HUES48 (cell line): ENCODE data around the gene TUBA8.
"Not testable (repeated sequence)": the region's sequence is repeated elsewhere in the genome, so short reads cannot be mapped to it uniquely, and the experiment has no call there.

Experiments used
- H3K27ac ChIP-seq: one replicate; pipeline ENCODE4 v1.7.0; 2013; ENCODE audit warnings: low read depth, low read length, inconsistent platforms
- H3K27me3 ChIP-seq: 2 replicates; pipeline ENCODE4 v1.6.1; 2013; ENCODE audit warnings: mild to moderate bottlenecking, low read length; ENCODE audit not compliant: control insufficient read depth, insufficient read depth
- H3K36me3 ChIP-seq: 2 replicates; pipeline ENCODE4 v1.6.1; 2013; ENCODE audit warnings: low read length; ENCODE audit not compliant: control insufficient read depth, insufficient read depth
- H3K4me1 ChIP-seq: 2 replicates; pipeline ENCODE4 v1.6.1; 2013; ENCODE audit warnings: mild to moderate bottlenecking, low read length; ENCODE audit not compliant: control insufficient read depth, insufficient read depth
- H3K4me3 ChIP-seq: 2 replicates; pipeline ENCODE4 v1.5.1; 2013; ENCODE audit warnings: mild to moderate bottlenecking, low read depth, low read length
- H3K9ac ChIP-seq: 2 replicates; pipeline ENCODE4 v1.6.1; 2013; ENCODE audit warnings: mild to moderate bottlenecking, low read depth, low read length, moderate library complexity
- H3K9me3 ChIP-seq: 2 replicates; pipeline ENCODE4 v1.6.1; 2013; ENCODE audit warnings: low read length; ENCODE audit not compliant: control insufficient read depth, insufficient read depth

TUBA8 gene

GRCh38 chr22:18154821-18155390 is 44.3 kb downstream of the TUBA8 start:
- Histone ChIP-seq H3K27ac (no peak overlapping the region), H3K36me3 (no peaks in the 10 kb centered on the region), H3K9ac (no peak overlapping the region), H3K9me3 (no peaks in the 10 kb centered on the region), H3K27me3 (peaks cover 6% of the 10 kb centered on the region), H3K4me1 (peaks cover 7% of the 10 kb centered on the region), H3K4me3 (no peak overlapping the region)

- H3K36me3 ChIP-seq, H3K27ac ChIP-seq, H3K9ac ChIP-seq, H3K9me3 ChIP-seq, H3K4me3 ChIP-seq, H3K4me1 ChIP-seq, H3K27me3 ChIP-seq: not testable (repeated sequence)
Observed at GRCh38 chr22:18155546-18155945, 44.9 kb downstream of the TUBA8 start.

GRCh38 chr22:18156878-18157713 is 46.5 kb downstream of the TUBA8 start:
- Histone ChIP-seq H3K27ac (peak overlapping the region; percentile 34), H3K9me3 (no peaks in the 10 kb centered on the region), H3K9ac (no peak overlapping the region), H3K4me1 (peaks cover 7% of the 10 kb centered on the region), H3K27me3 (no peaks in the 10 kb centered on the region), H3K36me3 (no peaks in the 10 kb centered on the region), H3K4me3 (no peak overlapping the region)

DNA sequence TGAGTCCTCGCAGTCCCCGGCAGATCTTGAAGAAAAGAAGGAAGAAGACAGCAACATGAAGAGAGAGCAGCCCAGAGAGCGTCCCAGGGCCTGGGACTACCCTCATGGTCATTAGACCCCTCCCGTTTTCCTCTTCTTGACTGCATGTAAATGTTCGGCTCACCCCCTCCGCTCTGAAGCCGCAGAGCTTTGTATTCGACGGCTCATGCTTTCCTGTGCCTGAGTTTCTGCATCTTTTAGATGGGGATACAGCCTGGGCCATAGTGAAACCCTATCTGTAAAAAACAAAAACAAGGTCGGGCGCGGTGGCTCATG is 47.1 kb downstream of the TUBA8 start:
- Histone ChIP-seq H3K9me3 (no peaks in the 10 kb centered on the region), H3K4me1 (peaks cover 7% of the 10 kb centered on the region), H3K27ac (peak overlapping the region; percentile 34), H3K36me3 (no peaks in the 10 kb centered on the region), H3K27me3 (no peaks in the 10 kb centered on the region), H3K9ac (no peak overlapping the region), H3K4me3 (no peak overlapping the region)

GRCh38 chr22:18160641-18161040 is 50.0 kb downstream of the TUBA8 start:
- H3K9me3 ChIP-seq, H3K4me3 ChIP-seq, H3K9ac ChIP-seq, H3K36me3 ChIP-seq, H3K27ac ChIP-seq, H3K27me3 ChIP-seq: not testable (repeated sequence)
- H3K4me1 ChIP-seq, result peaks cover 11% of the 10 kb centered on the region

DNA sequence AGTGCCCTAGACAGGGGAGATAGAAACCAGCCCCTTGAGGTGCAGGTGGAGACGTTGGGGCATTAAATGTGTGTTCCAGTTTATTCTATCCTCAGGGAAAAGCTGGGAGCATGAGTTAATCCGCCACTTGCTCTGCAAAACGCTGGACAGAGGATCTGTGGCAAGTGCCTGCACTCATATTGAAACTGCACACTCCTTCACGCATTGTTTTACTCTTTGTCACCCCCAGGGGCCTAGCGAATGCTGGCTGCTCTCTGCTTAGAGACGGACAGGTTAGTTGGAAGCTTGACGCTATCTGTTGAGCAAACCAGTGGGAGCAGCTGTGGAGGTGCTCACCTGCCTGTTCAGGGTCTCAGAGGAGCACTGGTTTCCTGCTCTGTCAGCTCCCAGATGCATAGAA is 53.2 kb downstream of the TUBA8 start:
- H3K9me3 ChIP-seq, H3K4me3 ChIP-seq, H3K27me3 ChIP-seq, H3K4me1 ChIP-seq, H3K27ac ChIP-seq, H3K9ac ChIP-seq, H3K36me3 ChIP-seq: not testable (repeated sequence)

- H3K4me1 ChIP-seq, H3K4me3 ChIP-seq, H3K36me3 ChIP-seq, H3K9me3 ChIP-seq, H3K27me3 ChIP-seq, H3K9ac ChIP-seq: not testable (repeated sequence)
- H3K27ac ChIP-seq, result peak overlapping the region; percentile 55
Observed at GRCh38 chr22:18164584-18164983, 54.0 kb downstream of the TUBA8 start.

- not testable (repeated sequence) for H3K9ac ChIP-seq, H3K27ac ChIP-seq, H3K4me1 ChIP-seq, H3K4me3 ChIP-seq, H3K36me3 ChIP-seq, H3K9me3 ChIP-seq, H3K27me3 ChIP-seq
Observed at GRCh38 chr22:18165356-18165755, 54.7 kb downstream of the TUBA8 start.

DNA sequence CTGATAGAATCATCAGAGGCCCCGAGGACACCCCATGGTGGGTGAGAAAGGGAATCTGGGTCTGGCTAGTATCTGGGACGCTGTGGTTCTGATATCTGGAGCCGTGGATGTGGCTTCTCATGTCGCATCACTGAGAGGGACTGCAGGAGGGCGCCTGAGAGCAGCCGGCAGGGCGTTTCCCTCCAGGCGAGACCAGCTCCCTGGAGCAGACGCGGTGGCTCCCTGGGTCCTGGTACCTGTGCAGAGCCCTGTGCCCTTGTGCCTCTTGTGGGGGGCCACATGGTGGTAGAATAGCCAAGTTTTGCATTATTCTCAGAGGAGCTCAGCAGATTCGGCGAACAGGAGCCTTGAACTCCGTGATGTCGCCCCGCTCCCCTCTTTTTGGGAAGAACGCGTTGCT is 59.7 kb downstream of the TUBA8 start:
- H3K4me3 ChIP-seq, H3K27me3 ChIP-seq, H3K36me3 ChIP-seq, H3K4me1 ChIP-seq, H3K9me3 ChIP-seq, H3K27ac ChIP-seq, H3K9ac ChIP-seq: not testable (repeated sequence)

DNA sequence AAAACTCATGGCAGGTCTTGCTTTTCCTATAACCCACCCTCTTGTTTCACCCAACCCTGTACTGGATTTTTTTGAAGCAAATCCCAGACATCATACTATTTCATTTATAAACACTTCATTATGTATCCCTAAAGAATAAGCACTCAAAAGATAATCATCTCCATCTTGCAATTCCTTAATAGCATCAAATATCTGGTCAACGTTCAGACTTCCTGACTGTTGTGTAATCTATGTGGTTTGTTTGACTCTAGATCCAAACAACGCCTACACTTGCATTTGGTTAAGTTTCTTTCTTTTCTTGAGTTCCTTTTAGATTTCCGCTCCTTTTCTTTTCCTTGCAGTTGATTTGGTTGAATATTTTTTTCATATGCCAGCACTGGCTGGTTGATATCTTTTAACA is 61.6 kb downstream of the TUBA8 start:
- H3K27me3 ChIP-seq, H3K4me1 ChIP-seq, H3K4me3 ChIP-seq, H3K36me3 ChIP-seq, H3K9ac ChIP-seq, H3K9me3 ChIP-seq, H3K27ac ChIP-seq: not testable (repeated sequence)

DNA sequence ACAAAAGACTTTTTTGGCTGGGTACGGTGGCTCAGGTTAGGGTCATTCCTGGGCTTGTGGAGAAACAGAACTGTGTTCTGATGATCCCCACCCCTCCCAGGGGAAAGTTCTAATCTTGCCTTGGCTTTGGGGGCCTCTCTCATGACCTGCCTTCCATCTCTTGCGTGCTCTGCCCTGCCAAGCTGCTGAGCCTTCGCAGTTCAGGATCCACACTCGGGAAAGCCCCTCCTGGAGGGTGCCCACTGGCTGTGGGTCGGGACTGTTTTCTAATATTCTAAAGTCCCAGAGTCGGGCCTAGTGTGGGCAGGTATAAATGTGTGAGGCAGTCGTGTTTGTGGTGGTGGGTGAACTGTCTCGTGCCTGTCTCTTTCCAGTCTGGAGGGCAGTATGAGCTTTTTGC is 62.2 kb downstream of the TUBA8 start:
- H3K9ac ChIP-seq, result not testable (repeated sequence)

More for the DNA sequence above, 62.2 kb downstream of the TUBA8 start:
- not testable (repeated sequence) for H3K27me3 ChIP-seq, H3K4me1 ChIP-seq, H3K4me3 ChIP-seq, H3K9me3 ChIP-seq, H3K27ac ChIP-seq, H3K36me3 ChIP-seq
